SK-N-SH treated with all-trans-retinoic acid at 6 μM for 48 hours (cell line): ENCODE results near the gene MZB1.

Experiments
- ATAC-seq: fragments of 200-7000 bp; cut with Tn5 transposase; 3 replicates; pipeline ENCODE4 v1.9.1; 2020; ENCODE audit warnings: mild to moderate bottlenecking, moderate library complexity
- ARNTL ChIP-seq: fragments of 450-650 bp; formaldehyde crosslinking; IDR thresholded peaks from 2 replicates; pipeline ENCODE4 v1.5.0; 2020; ENCODE audit warnings: low read depth, mild to moderate bottlenecking, moderate library complexity, borderline replicate concordance
- BACH2 ChIP-seq: fragments of 250-450 bp; sonication (Bioruptor Pico); IDR thresholded peaks from 2 replicates; pipeline ENCODE4 v1.9.0; 2021; ENCODE audit warnings: mild to moderate bottlenecking, borderline replicate concordance
- CSDC2 ChIP-seq: fragments of 250-450 bp; sonication (Bioruptor Pico); IDR thresholded peaks from 2 replicates; pipeline ENCODE4 v1.5.0; 2020; ENCODE audit warnings: mild to moderate bottlenecking, moderate library complexity
- ESRRG ChIP-seq: fragments of 250-450 bp; sonication (Bioruptor Pico); IDR thresholded peaks from 2 replicates; pipeline ENCODE4 v1.6.1; 2021; ENCODE audit warnings: mild to moderate bottlenecking
- GLIS3 ChIP-seq: fragments of 250-450 bp; sonication (Bioruptor Pico); IDR thresholded peaks from 2 replicates; pipeline ENCODE4 v1.5.0; 2020; ENCODE audit warnings: mild to moderate bottlenecking, moderate library complexity
- ISL1 ChIP-seq: fragments of 250-450 bp; sonication (Bioruptor Pico); IDR thresholded peaks from 2 replicates; pipeline ENCODE4 v2.1.2; 2022; ENCODE audit warnings: mild to moderate bottlenecking, moderate library complexity
- OSR1 ChIP-seq: fragments of 250-450 bp; sonication (Bioruptor Pico); IDR thresholded peaks from 2 replicates; pipeline ENCODE4 v1.8.0; 2022; ENCODE audit warnings: moderate library complexity, mild to moderate bottlenecking, inconsistent platforms
- POU6F1 ChIP-seq: fragments of 250-450 bp; sonication (Bioruptor Pico); IDR thresholded peaks from 2 replicates; pipeline ENCODE4 v1.8.0; 2021; ENCODE audit warnings: low read depth, mild to moderate bottlenecking, moderate library complexity, borderline replicate concordance
- PPARA ChIP-seq: fragments of 250-450 bp; sonication (Bioruptor Pico); IDR thresholded peaks from 2 replicates; pipeline ENCODE4 v1.5.0; 2020; ENCODE audit warnings: mild to moderate bottlenecking, borderline replicate concordance
- RARB ChIP-seq: fragments of 250-450 bp; sonication (Bioruptor Pico); IDR thresholded peaks from 2 replicates; pipeline ENCODE4 v1.8.0; 2021; ENCODE audit warnings: mild to moderate bottlenecking, moderate library complexity
- SNAI2 ChIP-seq: fragments of 250-450 bp; sonication (Bioruptor Pico); IDR thresholded peaks from 2 replicates; pipeline ENCODE4 v1.5.0; 2020; ENCODE audit warnings: mild to moderate bottlenecking, moderate library complexity
- TCF4 ChIP-seq: fragments of 250-450 bp; sonication (Bioruptor Pico); IDR thresholded peaks from 2 replicates; pipeline ENCODE4 v1.8.0; 2021; ENCODE audit warnings: mild to moderate bottlenecking, moderate library complexity, borderline replicate concordance
- TOX ChIP-seq: fragments of 250-450 bp; sonication (Bioruptor Pico); IDR thresholded peaks from 2 replicates; pipeline ENCODE4 v1.8.0; 2021; ENCODE audit warnings: mild to moderate bottlenecking, moderate library complexity, borderline replicate concordance
- TSHZ2 ChIP-seq: fragments of 250-450 bp; sonication (Bioruptor Pico); IDR thresholded peaks from 2 replicates; pipeline ENCODE4 v1.5.0; 2020; ENCODE audit warnings: mild to moderate bottlenecking, moderate library complexity
- ZC3H10 ChIP-seq: fragments of 250-450 bp; sonication (Bioruptor Pico); IDR thresholded peaks from 2 replicates; pipeline ENCODE4 v1.5.1; 2021; ENCODE audit warnings: mild to moderate bottlenecking, moderate library complexity
- ZFP3 ChIP-seq: fragments of 250-450 bp; sonication (Bioruptor Pico); IDR thresholded peaks from 2 replicates; pipeline ENCODE4 v1.5.0; 2020; ENCODE audit warnings: mild to moderate bottlenecking, moderate library complexity
- ZFP30 ChIP-seq: fragments of 450-650 bp; formaldehyde crosslinking; IDR thresholded peaks from 2 replicates; pipeline ENCODE4 v1.5.0; 2022; ENCODE audit warnings: mild to moderate bottlenecking, moderate library complexity
- ZNF565 ChIP-seq: fragments of 450-650 bp; formaldehyde crosslinking; conservative IDR thresholded peaks from 2 replicates; pipeline ENCODE4 v1.5.0; 2020; ENCODE audit warnings: low read depth, mild to moderate bottlenecking, moderate library complexity
- ZNF70 ChIP-seq: fragments of 450-650 bp; formaldehyde crosslinking; IDR thresholded peaks from 2 replicates; pipeline ENCODE4 v1.5.0; 2020; ENCODE audit warnings: mild to moderate bottlenecking, moderate library complexity
- ZNF8 ChIP-seq: fragments of 450-650 bp; formaldehyde crosslinking; IDR thresholded peaks from 2 replicates; pipeline ENCODE4 v1.5.0; 2020; ENCODE audit warnings: mild to moderate bottlenecking, moderate library complexity
- TF ChIP-seq, protein P1 (sequence below): fragments of 250-450 bp; sonication (Bioruptor Pico); IDR thresholded peaks from 2 replicates; pipeline ENCODE4 v1.8.0; 2020; ENCODE audit warnings: mild to moderate bottlenecking, moderate library complexity, borderline replicate concordance
- TF ChIP-seq, protein P2 (sequence below): fragments of 250-450 bp; sonication (Bioruptor Pico); IDR thresholded peaks from 2 replicates; pipeline ENCODE4 v1.5.1; 2021; ENCODE audit warnings: mild to moderate bottlenecking, moderate library complexity

MZB1 gene

GRCh38 chr5:139419226-139420192, 29.8 kb upstream of the MZB1 start:
- TF ChIP-seq PPARA (no peak), ZNF70 (no peak), ZNF8 (CRISPR knock-in tag) (no peak), OSR1 (CRISPR knock-in tag) (no peak), TCF4 (no peak), BACH2 (CRISPR knock-in tag) (no peak), ZFP30 (CRISPR knock-in tag) (no peak), ARNTL (no peak), POU6F1 (CRISPR knock-in tag) (no peak), TOX (CRISPR knock-in tag) (no peak), TSHZ2 (CRISPR knock-in tag) (no peak), ZFP3 (CRISPR knock-in tag) (no peak), GLIS3 (CRISPR knock-in tag) (no peak), ZC3H10 (CRISPR knock-in tag) (no peak), ISL1 (CRISPR knock-in tag) (no peak), ESRRG (CRISPR knock-in tag) (no peak), ZNF565 (CRISPR knock-in tag) (no peak), RARB (CRISPR knock-in tag) (no peak), SNAI2 (no peak), CSDC2 (CRISPR knock-in tag) (no peak)
- no peak for ATAC-seq

DNA sequence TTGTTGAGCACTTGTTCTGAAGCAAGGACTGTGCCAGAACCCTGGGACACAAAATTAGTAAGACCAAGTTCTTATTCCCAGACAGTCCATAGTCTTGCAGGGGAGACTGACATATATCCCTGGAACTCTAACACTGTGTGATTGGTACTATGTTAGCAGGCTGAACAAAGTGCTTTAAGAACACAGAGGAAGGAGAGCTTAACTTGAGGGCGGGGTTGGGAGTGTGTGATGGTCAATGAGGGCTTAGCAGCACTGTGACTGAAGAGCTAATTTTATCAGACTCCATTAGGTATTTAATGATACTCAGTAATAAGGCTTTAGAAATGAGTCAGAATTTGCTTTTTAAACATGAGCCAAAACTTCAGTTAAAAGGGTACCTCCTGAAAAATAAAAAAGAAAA, 29.1 kb upstream of the MZB1 start:
- no peak for ATAC-seq
- TF ChIP-seq TSHZ2 (CRISPR knock-in tag) (no peak), ZFP3 (CRISPR knock-in tag) (no peak), TCF4 (no peak), ZC3H10 (CRISPR knock-in tag) (no peak), ZNF70 (no peak), ARNTL (no peak), GLIS3 (CRISPR knock-in tag) (no peak), SNAI2 (no peak), ISL1 (CRISPR knock-in tag) (no peak), POU6F1 (CRISPR knock-in tag) (no peak), BACH2 (CRISPR knock-in tag) (no peak), RARB (CRISPR knock-in tag) (no peak), ZFP30 (CRISPR knock-in tag) (no peak), TOX (CRISPR knock-in tag) (no peak), ZNF565 (CRISPR knock-in tag) (no peak), CSDC2 (CRISPR knock-in tag) (no peak), OSR1 (CRISPR knock-in tag) (no peak)
- TF ChIP-seq, protein P1, sequence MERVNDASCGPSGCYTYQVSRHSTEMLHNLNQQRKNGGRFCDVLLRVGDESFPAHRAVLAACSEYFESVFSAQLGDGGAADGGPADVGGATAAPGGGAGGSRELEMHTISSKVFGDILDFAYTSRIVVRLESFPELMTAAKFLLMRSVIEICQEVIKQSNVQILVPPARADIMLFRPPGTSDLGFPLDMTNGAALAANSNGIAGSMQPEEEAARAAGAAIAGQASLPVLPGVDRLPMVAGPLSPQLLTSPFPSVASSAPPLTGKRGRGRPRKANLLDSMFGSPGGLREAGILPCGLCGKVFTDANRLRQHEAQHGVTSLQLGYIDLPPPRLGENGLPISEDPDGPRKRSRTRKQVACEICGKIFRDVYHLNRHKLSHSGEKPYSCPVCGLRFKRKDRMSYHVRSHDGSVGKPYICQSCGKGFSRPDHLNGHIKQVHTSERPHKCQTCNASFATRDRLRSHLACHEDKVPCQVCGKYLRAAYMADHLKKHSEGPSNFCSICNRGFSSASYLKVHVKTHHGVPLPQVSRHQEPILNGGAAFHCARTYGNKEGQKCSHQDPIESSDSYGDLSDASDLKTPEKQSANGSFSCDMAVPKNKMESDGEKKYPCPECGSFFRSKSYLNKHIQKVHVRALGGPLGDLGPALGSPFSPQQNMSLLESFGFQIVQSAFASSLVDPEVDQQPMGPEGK (CRISPR knock-in tag), result no peak
- TF ChIP-seq, protein P2, sequence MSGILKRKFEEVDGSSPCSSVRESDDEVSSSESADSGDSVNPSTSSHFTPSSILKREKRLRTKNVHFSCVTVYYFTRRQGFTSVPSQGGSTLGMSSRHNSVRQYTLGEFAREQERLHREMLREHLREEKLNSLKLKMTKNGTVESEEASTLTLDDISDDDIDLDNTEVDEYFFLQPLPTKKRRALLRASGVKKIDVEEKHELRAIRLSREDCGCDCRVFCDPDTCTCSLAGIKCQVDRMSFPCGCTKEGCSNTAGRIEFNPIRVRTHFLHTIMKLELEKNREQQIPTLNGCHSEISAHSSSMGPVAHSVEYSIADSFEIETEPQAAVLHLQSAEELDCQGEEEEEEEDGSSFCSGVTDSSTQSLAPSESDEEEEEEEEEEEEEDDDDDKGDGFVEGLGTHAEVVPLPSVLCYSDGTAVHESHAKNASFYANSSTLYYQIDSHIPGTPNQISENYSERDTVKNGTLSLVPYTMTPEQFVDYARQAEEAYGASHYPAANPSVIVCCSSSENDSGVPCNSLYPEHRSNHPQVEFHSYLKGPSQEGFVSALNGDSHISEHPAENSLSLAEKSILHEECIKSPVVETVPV (CRISPR knock-in tag), result no peak
